GM12892 (cell line): Measurements from ENCODE around the gene TRPM3.

Experiments
- POLR2A ChIP-seq: IDR thresholded peaks from 2 replicates; pipeline ENCODE4 v1.6.1; 2011; ENCODE audit warnings: low read depth, low read length, control low read depth
- TAF1 ChIP-seq: IDR thresholded peaks from 2 replicates; pipeline ENCODE4 v1.6.1; 2011; ENCODE audit warnings: low read depth, mild to moderate bottlenecking, control low read depth, low read length, borderline replicate concordance

GRCh38 chr9:70602321-70603019 is 519.0 kb downstream of the TRPM3 start:
- TF ChIP-seq POLR2A (no peak), TAF1 (no peak)
